NB4 (cell line): ENCODE results near the gene POLR2C.

ENCODE experiments used
- DNase-seq: peaks from one replicate; pipeline ENCODE4 v3.0.0; 2010; ENCODE audit warnings: low read depth
- H3K4me3 ChIP-seq: one replicate; pipeline ENCODE4 v1.5.1; 2011; ENCODE audit warnings: mild to moderate bottlenecking, low read depth, low read length, moderate library complexity
- MYC ChIP-seq: IDR thresholded peaks from 2 replicates; pipeline ENCODE4 v1.6.1; 2011; ENCODE audit warnings: low read depth, low read length
- POLR2A ChIP-seq: IDR thresholded peaks from 2 replicates; pipeline ENCODE4 v1.6.1; 2011; ENCODE audit warnings: mild to moderate bottlenecking; ENCODE audit not compliant: insufficient read length; ENCODE audit errors: extremely low read depth
- TF ChIP-seq, protein P1 (sequence below): IDR thresholded peaks from one replicate; pipeline ENCODE4 v1.5.1; 2012; ENCODE audit warnings: low read depth, low read length
- TF ChIP-seq, protein P2 (sequence below): IDR thresholded peaks from 2 replicates; pipeline ENCODE4 v1.6.1; 2011; ENCODE audit warnings: low read depth, low read length

POLR2C gene

DNA sequence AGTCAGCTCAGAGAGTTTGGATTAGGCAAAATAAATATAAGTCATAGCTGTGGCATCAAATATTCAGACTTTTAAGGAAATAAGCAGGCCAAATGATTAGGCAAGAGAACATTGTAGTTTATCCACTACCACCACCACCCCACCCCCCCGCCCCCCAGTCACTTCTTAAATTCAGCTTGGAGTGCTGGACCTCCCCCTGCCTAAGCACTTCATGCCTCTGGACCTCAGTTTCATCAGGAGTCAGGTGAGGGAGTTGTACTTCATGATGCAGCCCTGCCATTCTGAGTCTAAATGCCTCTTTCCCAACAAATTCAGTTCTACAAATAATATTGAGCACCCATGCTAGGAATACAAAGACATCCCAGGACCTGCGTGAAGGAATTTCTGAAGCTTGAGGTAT lies 2.0 kb downstream of the POLR2C start:
- no peak overlapping the region for H3K4me3 ChIP-seq
- TF ChIP-seq MYC = no peak
- TF ChIP-seq, protein P1, sequence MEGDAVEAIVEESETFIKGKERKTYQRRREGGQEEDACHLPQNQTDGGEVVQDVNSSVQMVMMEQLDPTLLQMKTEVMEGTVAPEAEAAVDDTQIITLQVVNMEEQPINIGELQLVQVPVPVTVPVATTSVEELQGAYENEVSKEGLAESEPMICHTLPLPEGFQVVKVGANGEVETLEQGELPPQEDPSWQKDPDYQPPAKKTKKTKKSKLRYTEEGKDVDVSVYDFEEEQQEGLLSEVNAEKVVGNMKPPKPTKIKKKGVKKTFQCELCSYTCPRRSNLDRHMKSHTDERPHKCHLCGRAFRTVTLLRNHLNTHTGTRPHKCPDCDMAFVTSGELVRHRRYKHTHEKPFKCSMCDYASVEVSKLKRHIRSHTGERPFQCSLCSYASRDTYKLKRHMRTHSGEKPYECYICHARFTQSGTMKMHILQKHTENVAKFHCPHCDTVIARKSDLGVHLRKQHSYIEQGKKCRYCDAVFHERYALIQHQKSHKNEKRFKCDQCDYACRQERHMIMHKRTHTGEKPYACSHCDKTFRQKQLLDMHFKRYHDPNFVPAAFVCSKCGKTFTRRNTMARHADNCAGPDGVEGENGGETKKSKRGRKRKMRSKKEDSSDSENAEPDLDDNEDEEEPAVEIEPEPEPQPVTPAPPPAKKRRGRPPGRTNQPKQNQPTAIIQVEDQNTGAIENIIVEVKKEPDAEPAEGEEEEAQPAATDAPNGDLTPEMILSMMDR = no peak
- DNase-seq = no peak

DNA sequence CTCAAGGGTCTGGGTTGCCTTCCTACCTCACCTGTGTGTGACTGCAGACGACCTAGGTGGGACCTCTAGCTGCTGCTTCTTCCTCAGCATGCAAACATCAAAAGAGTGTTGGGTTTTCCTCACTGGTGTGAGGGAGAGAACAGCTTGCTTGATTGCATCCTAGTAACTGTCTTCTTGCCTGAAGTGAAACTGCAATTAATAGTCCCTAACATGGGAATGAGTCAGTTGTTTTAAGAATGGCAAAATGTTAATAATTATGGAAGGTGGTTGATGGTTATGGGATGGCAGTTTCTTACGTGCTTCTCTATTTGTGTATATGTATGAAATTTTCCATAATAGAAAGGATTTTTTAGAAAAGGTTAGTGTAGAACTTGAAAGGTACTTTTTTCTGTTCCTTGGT lies 5.9 kb downstream of the POLR2C start:
- DNase-seq = no peak
- TF ChIP-seq POLR2A (no peak), MYC (no peak)
- TF ChIP-seq, protein P2, sequence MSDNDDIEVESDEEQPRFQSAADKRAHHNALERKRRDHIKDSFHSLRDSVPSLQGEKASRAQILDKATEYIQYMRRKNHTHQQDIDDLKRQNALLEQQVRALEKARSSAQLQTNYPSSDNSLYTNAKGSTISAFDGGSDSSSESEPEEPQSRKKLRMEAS = no peak
- TF ChIP-seq, protein P1 = no peak
- H3K4me3 ChIP-seq = no peak overlapping the region

DNA sequence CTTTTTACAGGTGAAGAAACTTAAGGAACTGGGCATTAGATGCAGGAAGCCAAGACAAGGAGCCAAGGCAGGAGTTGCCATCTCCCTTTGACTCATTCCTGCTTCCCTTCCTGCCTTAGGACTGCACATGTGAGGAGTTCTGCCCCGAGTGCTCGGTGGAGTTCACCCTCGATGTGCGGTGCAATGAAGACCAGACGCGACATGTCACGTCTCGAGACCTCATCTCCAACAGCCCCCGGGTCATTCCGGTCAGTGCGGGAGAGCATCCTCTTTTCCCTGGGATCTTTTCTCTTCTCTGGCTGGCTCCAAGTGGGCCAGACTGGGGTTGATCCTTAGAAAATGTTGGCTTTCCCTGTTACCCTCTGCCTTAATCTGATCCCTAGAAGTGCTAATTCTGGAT lies 6.6 kb downstream of the POLR2C start:
- H3K4me3 ChIP-seq = no peak overlapping the region
- no peak for DNase-seq
- TF ChIP-seq, protein P1 = no peak
- TF ChIP-seq MYC = no peak
- TF ChIP-seq POLR2A = no peak
- TF ChIP-seq, protein P2 = no peak

DNA sequence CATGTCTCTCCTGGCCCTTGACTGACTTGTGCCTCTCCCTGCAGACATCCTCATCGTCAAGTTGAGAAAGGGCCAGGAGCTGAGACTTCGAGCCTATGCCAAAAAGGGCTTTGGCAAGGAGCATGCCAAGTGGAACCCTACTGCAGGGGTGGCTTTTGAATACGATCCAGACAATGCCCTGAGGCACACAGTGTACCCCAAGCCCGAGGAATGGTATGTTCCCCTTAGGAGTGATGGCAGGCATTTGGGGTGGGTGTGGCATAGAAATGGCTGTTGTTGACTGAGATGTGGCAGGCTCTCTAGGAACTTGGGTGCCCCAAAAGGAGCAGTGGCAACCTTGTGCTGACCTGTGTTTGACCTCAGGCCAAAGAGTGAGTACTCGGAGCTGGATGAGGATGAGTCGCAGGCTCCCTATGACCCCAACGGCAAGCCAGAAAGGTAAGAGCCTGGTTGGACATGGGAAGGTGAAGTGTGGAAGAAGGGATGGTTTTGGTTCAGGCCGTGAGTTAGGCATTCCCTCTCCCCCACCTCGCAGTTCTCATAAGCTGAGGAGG lies 7.5 kb downstream of the POLR2C start:
- DNase-seq = no peak
- TF ChIP-seq POLR2A (no peak), MYC (no peak)
- TF ChIP-seq, protein P2 = no peak
- TF ChIP-seq, protein P1 = no peak

DNA sequence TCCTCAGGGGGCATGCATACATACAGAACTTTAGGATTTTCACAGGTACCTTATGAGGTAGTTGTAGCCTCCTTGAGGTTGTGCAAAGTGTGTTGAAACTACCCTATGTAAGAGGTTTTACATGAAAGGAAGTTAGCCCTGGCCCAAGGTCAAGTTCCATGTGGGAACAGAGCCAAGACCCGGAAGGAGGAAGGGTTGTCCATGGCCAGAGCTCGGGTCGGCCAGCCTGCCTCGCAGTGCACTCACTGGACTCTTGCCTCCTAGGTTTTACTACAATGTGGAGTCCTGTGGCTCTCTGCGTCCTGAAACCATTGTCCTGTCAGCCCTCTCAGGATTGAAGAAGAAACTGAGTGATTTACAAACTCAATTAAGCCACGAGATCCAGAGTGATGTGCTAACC lies 8.2 kb downstream of the POLR2C start:
- H3K4me3 ChIP-seq = no peak overlapping the region
- TF ChIP-seq, protein P2 = no peak
- TF ChIP-seq MYC (no peak), POLR2A (no peak)
- TF ChIP-seq, protein P1 = no peak
- no peak for DNase-seq

More for the DNA sequence above, 7.5 kb downstream of the POLR2C start:
- no peak overlapping the region for H3K4me3 ChIP-seq

DNA sequence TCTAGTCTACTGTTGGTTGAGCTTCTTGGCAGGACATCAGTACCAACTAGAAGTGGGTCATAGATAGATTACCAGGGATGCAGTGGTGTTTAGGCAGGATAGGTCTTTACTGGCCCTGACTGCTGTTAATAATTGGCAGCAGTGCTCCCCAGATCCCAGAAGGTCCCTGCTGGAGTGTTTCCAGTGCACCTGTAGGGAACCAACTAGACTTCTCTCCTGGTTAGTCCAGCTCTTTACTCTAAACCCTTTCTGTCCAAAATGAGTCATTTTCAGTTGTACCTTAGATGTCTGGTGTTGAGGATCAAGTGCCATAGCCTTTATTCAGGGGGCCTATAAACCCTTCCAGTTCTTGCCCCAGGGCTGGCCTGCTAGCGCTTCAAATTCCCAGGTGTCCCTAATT lies 8.7 kb downstream of the POLR2C start:
- no peak for TF ChIP-seq MYC
- TF ChIP-seq, protein P1 = no peak
- TF ChIP-seq, protein P2 = no peak
- no peak for TF ChIP-seq POLR2A
- H3K4me3 ChIP-seq = no peak overlapping the region
- no peak for DNase-seq
